Right lobe of liver (tissue), 6 donors: ENCODE results near the gene OVCA2. TPM values are rescaled to one million over a fixed set of nuclear protein-coding genes. Genes with fewer than 3 reads are reported as not detected.

Source experiments
- ATAC-seq, 4 donors: fragments of 200-7000 bp; cut with Tn5 transposase; one replicate each; pipeline ENCODE4 v1.9.1; 2020; ENCODE audit warnings: mild to moderate bottlenecking in 4 of 4, moderate library complexity in 4 of 4
- DNase-seq, 3 donors: peaks; one replicate each; pipeline ENCODE4 v3.0.0-alpha.2; 2020
- H3K27ac ChIP-seq, 3 donors: fragments of 200-600 bp; one replicate each; pipeline ENCODE4 v1.8.0; 2022
- H3K27me3 ChIP-seq, 2 donors: fragments of 200-600 bp; one replicate each; pipeline ENCODE4 v1.8.0; 2022
- H3K36me3 ChIP-seq, 4 donors: fragments of 200-600 bp; sonication (generic) in 1 of 4; one replicate each; pipeline versions ENCODE4 v1.5.1 to v1.8.0; 2017 to 2022; ENCODE audit warnings: control low read depth in 1 of 4
- H3K4me1 ChIP-seq, 4 donors: fragments of 200-600 bp; sonication (generic) in 1 of 4; one replicate each; pipeline versions ENCODE4 v1.5.1 to v1.8.0; 2017 to 2022; ENCODE audit warnings: control low read depth in 1 of 4
- H3K4me3 ChIP-seq, 3 donors: fragments of 200-600 bp; one replicate each; pipeline ENCODE4 v1.8.0; 2022
- H3K9me3 ChIP-seq, 4 donors: fragments of 200-600 bp; sonication (generic) in 1 of 4; one replicate each; pipeline versions ENCODE4 v1.5.1 to v1.8.0; 2017 to 2022; ENCODE audit warnings: control low read depth in 1 of 4
- CTCF ChIP-seq, 4 donors: fragments of 200-600 bp in 3 of 4; fragments of 450-650 bp in 1 of 4; IDR thresholded peaks; one replicate each; pipeline versions ENCODE4 v1.5.1 to v1.8.0; 2016 to 2022; ENCODE audit warnings: antibody characterized with exemption in 4 of 4, mild to moderate bottlenecking in 2 of 4
- POLR2A ChIP-seq: fragments of 450-650 bp; IDR thresholded peaks from one replicate; pipeline ENCODE4 v1.6.1; 2017; ENCODE audit warnings: antibody characterized with exemption, mild to moderate bottlenecking
- WGBS: methylation state at CpG from one replicate; pipeline ENCODE4 v1.1.6; 2018; ENCODE audit warnings: low coverage, low lambda C conversion rate; ENCODE audit not compliant: insufficient coverage; ENCODE audit errors: missing lambda C conversion rate; 5-methylcytosine and 5-hydroxymethylcytosine counted together
- intact Hi-C, 2 donors: fragments of 100-400 bp; cut with DNase I; formaldehyde crosslinking; loops; one replicate each; pipeline versions ENCODE4 v1.11.2 to v1.14.1; 2022
- total RNA-seq, 6 experiments: library from RNA; depleted of rRNA in 2 of 6; stranded (reverse); fragments of >200 nt in 2 of 6; fragmentation: NEBNext Ultra II Directional in 3 of 6; extraction: Animal tissue kit (Norgen Biotek cat#: 25700) in 3 of 6; gene quantifications; one replicate each; pipeline versions ENCODE4 v1.1.0 to v1.2.4, GENCODE V29; 2016 to 2023
- donor health status: DM: no; HTN: yes; CAD: no.
- donor health status: DM: no; HTN: no; CAD: no.
- donor health status: DM: no; HTN: no; CAD: no.
- donor health status: DM: no; HTN: yes; CAD: no.
- donor health status: DM: no; HTN: yes; CAD: no.

The OVCA2 gene
- total RNA-seq, 6 experiments from 2014 or later = 10.3 to 36.2 (median 14.8) TPM

DNA sequence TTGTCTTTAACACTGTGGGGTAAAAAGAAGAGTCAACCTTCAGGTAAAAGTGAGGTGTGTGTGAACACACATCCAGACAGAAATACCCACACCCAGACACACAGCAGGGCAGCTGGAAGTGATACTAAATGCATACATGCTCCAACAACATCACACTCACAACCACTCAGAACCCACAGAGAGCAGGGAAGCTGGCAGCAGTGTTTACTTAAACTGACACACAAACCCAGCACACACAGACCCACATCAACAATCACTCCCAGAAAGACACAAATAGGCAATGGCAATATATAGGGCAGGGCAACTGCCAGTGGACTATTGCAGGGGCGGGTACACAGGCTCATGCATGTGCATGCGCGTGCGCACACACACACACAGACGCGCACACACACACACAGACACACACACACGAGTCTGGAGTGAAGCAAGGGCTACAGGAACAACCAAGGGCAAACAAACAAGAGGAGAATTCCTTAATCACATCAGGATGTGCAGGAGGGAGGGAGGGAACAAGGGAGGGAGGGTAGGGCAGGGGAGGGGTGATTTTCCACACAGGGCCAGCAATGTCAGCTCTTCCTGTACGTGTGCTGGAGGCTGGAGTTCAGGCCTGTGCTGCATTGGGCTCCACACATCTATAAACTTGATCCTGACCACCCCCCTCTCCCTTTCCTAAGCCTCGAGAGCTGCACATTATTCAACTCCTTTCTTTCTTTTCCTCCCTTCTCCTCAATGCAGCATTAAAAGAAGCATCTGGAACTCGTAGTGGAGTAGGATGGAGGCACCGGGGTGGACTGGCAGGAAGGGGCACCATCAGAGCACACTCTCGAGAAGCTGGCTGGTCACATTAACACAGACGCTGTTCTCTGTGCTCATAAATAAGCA is 43.2 kb downstream of the OVCA2 start:
- no peak for DNase-seq
- peaks cover 0 to 28% (median 6%) of the 10 kb centered on the region in 4 donors for H3K4me1 ChIP-seq

DNA sequence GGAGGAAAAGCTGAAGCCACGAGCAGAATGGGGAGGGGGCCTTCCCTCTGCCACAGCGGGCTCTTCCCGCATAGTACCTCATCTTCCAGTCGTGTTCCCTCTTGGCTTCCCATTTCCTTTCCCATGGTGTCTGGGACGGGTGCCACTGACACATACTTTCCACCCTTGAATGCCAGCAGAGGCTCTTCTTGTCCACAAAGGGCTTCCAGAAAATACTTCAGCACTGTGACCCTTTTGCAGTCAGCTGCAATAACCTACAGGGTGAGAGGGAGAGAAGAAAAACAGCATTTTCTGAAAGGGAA is 43.8 kb downstream of the OVCA2 start:
- TF ChIP-seq POLR2A = no peak
- TF ChIP-seq CTCF (IDR thresholded peaks at IDR 0.05) = no peak
- H3K27me3 ChIP-seq = no peaks in the 10 kb centered on the region
- H3K27ac ChIP-seq = peak overlapping the region; percentile 47 to 82 (median 59)
- ATAC-seq (no peak), DNase-seq (no peak)
- no peak overlapping the region for H3K4me3 ChIP-seq
- H3K9me3 ChIP-seq = no peaks in the 10 kb centered on the region
- intact Hi-C loops = no loop called here
- 70% methylated on average over 4 of the region's 5 CpGs for WGBS
- peaks cover 0 to 8% (median 0%) of the 10 kb centered on the region in 4 donors for H3K36me3 ChIP-seq
- H3K4me1 ChIP-seq = peaks cover 0 to 28% (median 6%) of the 10 kb centered on the region in 4 donors

More for the DNA sequence above, 43.2 kb downstream of the OVCA2 start:
- no peak for TF ChIP-seq POLR2A
- TF ChIP-seq CTCF (IDR thresholded peaks at IDR 0.05) = no peak
- no peaks in the 10 kb centered on the region for H3K27me3 ChIP-seq
- intact Hi-C loops = no loop called here
- H3K4me3 ChIP-seq = no peak overlapping the region
- H3K27ac ChIP-seq = peak overlapping the region; percentile 62 to 82 (median 69)
- 47% methylated on average over 6 of the region's 13 CpGs for WGBS
- peak; percentile 35 to 53 (median 48) for ATAC-seq
- peaks cover 0 to 8% (median 0%) of the 10 kb centered on the region in 4 donors for H3K36me3 ChIP-seq
- H3K9me3 ChIP-seq = no peaks in the 10 kb centered on the region

DNA sequence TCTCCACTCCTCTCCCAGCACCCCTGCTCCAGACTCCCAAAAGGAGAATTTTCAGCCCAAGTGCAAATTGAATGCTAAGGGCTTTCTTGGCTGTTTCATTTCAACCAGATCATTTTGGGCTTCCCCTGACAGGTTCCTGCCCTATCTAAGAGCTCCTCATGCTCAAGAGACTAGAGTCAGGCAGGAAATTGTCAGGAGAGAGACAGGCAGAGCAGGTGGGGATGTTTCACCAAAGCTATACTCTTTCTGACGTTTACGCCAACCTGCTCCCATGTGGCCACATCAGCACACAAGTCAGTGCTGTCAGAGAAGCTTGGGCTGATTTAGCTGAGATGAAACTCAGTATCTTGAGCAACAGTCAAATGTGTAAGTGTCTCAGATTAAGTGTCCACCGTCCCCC is 44.5 kb downstream of the OVCA2 start:
- ATAC-seq (no peak), DNase-seq (no peak)
- no peak for TF ChIP-seq CTCF (IDR thresholded peaks at IDR 0.05)
- 71% methylated on average over 1 of the region's 3 CpGs for WGBS
- no peak overlapping the region for H3K4me3 ChIP-seq
- peaks cover 0 to 28% (median 6%) of the 10 kb centered on the region in 4 donors for H3K4me1 ChIP-seq
- intact Hi-C loops = no loop called here
- peaks cover 0 to 5% (median 0%) of the 10 kb centered on the region in 4 donors for H3K36me3 ChIP-seq
- no peaks in the 10 kb centered on the region for H3K9me3 ChIP-seq
- no peaks in the 10 kb centered on the region for H3K27me3 ChIP-seq
- peak overlapping the region; percentile 5 to 82 (median 59) for H3K27ac ChIP-seq

- Histone ChIP-seq H3K4me3 (no peak overlapping the region), H3K9me3 (no peaks in the 10 kb centered on the region), H3K4me1 (peaks cover 0 to 28% (median 6%) of the 10 kb centered on the region in 4 donors), H3K27ac (peak overlapping the region; percentile 30 to 82 (median 31)), H3K36me3 (no peaks in the 10 kb centered on the region), H3K27me3 (no peaks in the 10 kb centered on the region)
- intact Hi-C loops = no loop called here
- DNase-seq (no peak), ATAC-seq (peak; percentile 11 to 35 (median 26))
- TF ChIP-seq CTCF (IDR thresholded peaks at IDR 0.05) = no peak
- TF ChIP-seq POLR2A = no peak
- 42% methylated on average over 6 of the region's 10 CpGs for WGBS
These were observed 45.9 kb downstream of the OVCA2 start for GRCh38 chr17:2087597-2088211.
